HG02588 (cell line): ENCODE data around the gene RGS12.
"Not testable (repeated sequence)": the region's sequence is repeated elsewhere in the genome, so short reads cannot be mapped to it uniquely, and the experiment has no call there.

Source experiments
- ATAC-seq: cut with Tn5 transposase; IDR thresholded peaks from one replicate; pipeline ENCODE4 v1.9.1; 2021; ENCODE audit warnings: mild to moderate bottlenecking, moderate library complexity; ENCODE audit not compliant: unreplicated experiment

The RGS12 gene

DNA sequence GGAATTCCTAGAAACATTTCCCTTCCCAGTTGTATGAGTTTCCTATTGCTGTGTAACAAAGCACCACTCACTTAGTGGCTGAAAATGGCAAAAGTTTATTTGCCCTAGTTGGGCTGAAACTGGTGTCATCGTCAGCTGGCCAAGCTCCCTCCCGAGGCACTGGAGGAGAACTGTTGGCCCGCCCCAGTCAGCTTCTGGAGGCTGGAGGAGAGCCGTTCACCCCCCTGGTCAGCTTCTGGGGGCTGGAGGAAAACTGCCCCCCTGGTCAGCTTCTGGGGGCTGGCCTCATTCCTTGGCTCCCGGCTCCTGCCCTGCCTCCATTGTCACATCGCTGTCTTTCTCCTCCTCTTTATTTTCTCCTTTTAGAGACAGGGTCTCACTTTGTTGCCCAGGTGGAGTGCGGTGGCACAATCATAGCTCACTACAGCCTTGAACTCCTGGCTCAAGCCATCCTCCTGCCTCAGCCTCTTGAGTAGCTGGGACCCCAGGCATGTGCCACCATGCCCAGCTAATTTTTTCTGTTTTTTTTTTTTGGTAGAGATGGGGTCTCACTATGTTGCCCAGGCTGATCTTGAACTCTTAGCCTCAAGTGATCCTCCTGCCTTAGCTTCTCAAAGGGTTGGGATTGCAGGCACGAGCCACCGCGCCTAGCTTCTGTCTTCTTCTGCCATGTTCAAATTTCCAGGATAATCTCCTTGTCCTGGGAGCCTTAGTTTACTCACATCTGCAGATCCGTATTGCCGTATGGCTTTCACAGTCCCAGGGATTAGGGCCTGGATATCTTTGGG, 3.2 kb downstream of the RGS12 start:
- ATAC-seq = no peak

DNA sequence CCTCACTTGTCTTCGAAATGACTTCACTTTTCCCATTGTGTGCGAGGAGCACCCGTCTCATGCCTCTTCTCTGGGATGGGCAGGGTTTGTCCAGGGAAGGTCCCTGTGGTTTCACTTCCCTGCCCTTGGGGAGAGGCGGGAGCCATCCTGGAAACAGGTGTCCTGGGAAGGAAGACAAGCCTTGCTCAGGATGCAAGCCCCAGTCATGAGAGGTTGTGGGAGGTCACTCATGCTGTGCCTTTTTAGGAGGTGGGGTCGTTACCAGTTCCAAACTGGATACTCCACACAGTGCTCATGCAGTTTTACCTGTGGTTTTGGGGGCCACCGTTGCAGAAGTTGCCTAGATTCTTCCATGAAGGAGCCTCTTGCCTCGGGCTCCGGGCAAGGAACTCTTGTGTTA, 3.8 kb downstream of the RGS12 start:
- no peak for ATAC-seq

DNA sequence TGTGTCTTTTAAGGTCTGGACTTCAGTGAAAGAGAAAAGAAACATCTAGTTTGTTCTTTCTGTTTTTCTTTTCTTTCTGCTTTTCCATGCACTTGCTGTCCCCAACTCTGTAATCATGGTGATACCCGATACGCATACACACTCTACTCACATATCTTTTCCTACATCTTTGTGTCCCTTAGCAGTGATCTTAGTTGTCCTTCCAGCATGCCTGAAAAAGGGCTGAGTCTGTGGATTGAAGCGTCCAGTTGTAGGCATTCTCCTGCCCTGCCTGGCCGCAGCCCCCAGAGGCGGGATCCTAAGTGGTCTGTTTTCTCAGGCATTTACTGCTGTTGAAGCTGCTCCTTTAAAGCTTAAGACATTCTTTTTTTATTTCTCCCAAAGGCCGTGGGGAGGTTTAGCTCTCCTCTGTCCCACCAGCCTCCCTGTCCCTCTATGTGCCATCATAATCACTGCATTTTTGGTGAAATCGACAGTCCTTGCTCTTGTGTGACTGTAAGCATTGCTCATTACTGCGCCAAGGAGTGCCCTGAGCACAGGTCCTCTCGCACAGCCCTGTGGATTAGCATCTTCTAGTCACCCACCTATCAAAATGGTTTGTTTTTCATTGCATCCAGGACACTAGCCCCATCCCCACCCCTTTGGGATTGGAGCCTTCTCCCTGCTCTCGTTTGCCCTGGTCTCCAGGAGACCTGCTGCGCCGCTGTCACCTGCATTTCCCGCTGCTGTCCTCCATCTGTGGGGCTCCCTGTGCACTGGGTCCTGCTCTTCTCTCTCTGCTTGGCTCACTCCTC, 4.4 kb downstream of the RGS12 start:
- no peak for ATAC-seq

DNA sequence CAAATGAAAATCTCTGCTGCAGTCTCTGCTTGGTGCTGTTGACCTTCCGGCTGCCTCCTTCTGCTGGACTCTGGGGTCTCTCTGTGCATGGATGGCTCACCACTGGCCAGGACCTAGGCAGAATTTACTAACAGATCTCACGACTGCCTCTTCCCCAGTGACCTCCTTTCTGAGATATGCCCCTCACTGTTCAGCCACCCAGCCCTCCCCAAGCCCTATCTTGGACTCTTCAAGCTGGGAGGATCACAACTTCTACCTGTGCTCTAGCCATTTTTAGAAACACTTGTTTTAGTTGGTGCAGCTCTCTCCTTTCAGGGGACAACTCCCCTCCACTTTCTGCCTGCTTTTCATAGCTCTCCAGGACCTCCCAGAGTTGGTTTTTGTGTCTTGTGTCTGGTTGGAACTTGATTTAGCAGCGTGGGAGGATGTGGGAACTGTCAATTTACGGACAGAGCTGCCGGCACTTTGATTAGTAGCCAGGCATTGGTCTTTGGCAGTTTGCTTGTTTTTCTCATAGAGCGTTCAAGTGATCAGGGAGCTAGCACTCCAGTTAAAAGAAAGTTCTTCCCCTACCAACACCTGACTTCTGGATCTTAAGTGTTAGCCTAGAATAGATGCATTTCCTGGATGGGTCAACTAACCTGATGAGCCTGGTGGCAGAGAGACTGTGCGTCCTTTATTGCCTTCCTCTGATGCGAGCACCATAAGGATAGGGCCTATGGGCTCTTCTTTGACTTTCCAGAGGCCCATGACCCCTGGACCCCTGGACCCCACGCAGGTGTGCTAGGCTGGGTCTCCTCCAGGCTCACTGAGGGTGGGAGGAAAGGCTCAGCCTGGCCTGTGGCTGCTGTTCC, 6.5 kb downstream of the RGS12 start:
- ATAC-seq = no peak

DNA sequence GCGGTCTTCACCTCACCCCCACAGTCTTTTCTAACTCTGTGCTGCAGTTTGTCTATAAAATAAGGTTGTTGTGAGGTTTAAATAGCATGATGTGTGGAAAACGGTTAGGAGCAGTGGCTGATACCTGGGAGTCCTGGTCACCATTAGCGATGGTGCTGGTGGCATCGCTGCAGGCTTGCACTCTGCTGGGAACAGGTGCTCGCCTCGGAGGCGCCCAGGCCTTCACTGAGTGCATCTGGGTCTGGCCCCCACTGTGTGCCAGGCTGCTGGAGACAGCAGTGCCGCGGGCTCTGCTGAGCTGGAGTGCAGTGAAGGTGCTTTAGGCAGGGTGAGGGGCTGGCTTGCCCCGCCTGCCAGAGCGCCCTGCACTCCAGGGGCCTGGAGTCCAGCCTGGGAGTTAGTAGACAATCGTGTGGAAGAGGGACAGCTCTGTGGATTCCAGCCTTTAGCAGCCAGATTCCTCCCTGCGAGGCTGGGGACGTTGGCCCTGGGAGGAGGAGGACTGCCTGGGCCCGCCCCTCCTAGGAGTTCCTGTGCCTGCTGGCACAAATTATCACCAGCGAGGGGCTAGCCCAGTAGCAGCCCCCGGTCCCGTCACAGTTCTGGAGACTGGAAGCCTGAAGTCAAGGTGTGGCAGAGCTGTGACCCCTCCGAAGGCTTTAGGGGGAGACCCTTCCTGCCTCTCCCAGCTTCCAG, 7.3 kb downstream of the RGS12 start:
- no peak for ATAC-seq

DNA sequence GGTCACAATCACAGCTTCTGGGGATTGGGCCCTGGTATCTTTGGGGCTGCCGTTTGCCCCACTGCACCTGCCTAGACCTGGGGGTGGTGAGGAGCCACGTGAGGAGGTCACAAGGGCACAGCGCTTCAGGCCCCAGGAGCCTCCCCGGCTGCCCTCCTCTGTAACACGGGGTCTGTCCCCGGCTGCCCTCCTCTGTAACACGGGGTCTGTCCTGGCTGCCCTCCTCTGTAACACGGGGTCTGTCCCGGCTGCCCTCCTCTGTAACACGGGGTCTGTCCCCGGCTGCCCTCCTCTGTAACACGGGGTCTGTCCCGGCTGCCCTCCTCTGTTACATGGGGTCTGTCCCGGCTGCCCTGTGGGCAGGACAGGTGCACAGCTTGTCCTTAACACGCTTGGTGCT, 8.1 kb downstream of the RGS12 start:
- not testable (repeated sequence) for ATAC-seq

DNA sequence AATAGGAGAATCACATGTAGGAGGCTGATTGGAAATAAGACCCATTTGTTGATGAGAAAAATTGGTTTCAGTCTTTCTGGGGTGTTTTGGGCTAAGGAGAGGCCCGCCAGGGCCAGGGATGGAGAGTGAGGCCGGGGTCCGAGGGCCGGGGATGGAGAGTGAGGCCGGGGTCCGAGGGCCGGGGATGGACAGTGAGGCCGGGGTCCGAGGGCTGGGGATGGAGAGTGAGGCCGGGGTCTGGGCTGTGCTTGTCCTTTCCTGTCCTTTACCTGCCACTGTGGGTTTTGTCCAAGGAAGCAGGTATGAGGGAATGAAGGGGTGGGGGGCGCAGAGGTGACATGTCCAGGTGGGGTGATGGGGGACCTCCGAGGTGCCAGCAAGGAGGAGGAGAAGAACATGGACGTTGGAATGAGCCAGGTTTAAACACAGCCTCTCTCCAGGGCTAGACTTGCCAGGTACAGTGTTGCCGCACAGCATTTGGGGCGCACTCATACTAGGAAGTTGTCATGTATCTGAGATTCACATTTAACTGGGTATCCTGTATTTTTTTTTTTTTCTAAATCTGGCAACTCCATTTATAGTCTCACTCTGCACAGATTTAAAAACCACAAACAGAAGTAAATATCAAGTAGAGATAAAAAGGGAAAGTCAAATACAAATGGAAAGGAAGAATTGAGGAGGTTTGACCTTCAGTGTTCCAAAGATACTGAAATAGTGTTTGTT, 8.8 kb downstream of the RGS12 start:
- no peak for ATAC-seq

DNA sequence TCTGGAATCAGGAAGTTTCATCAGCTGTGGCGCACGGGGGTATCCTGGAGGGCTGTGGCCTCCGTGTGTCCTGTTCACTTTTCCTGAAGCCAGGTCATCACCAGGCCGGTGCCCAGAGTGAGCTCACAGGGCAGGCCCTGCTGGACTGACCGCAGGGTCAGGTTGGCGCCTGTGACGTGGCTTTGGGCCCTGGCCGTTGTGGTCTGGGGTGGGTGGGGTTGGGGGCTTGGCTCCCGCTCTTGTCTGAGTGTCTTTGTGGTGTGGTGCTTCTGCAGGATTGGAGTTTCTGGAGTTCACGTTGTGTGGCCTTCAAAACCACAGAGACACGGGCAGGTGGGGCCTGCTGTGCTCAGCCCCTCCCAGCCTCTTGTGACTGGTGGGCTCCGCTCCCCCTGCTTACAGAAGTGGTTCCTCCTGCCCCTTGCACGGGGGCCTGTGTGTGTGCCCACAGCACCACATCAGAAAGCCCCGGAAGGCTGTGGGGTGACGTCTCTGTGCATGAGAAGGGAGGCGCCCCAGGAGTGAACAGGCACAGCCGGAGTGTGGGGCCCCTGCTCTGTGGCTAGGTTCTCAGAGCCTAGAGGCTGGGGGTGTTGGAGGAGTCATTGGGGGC, 9.5 kb downstream of the RGS12 start:
- no peak for ATAC-seq

DNA sequence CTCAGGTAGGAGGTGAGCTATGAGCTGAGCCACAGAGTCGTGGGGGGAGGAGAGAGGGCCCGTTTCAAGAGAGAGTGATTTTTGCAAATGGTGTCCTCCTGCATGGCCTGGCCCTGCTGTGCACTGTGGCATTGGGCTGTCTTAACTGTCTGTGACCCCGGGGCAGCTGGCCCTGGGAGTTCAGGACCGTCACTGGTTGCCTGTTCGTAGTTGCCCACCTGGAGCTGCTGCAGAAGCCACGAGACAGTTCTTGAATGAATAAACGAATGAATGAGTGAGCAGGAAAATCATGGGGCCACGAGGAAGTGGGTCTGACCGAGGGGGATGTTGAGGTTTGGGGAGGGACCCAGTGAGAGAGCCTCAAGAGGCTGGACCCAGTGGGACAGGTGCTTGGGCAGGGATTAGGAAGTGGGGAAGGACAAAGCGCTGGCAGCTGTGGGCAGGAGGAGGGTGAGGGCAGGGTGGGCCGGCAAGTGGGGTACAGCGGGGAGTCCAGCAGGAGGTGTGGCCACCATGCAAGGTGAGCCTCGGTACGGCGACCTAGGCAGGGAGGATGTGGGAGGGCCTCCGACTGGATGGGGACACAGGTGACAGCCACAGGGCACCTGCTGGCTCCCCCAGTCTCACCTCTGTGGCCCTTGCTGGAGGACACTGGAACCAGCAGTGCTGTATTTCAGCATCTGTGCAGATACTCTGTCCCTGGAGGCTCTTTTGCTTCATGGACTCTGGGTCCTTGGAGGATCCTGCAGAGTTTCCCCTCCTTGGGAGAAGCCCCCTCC, 10.2 kb downstream of the RGS12 start:
- ATAC-seq = no peak

DNA sequence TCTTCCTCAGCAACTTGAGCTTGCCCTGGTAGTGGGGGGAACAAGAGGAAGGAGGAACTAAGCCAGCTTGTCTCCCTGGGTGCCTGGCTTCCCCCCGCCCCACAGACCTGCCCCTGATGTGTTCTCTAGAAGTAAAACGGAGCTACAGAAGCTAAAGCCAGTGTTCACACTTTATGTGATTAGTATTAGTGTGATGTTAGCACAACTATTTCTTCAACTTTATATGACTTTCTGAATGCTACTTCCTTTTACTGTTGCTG, 10.7 kb downstream of the RGS12 start:
- ATAC-seq = no peak

DNA sequence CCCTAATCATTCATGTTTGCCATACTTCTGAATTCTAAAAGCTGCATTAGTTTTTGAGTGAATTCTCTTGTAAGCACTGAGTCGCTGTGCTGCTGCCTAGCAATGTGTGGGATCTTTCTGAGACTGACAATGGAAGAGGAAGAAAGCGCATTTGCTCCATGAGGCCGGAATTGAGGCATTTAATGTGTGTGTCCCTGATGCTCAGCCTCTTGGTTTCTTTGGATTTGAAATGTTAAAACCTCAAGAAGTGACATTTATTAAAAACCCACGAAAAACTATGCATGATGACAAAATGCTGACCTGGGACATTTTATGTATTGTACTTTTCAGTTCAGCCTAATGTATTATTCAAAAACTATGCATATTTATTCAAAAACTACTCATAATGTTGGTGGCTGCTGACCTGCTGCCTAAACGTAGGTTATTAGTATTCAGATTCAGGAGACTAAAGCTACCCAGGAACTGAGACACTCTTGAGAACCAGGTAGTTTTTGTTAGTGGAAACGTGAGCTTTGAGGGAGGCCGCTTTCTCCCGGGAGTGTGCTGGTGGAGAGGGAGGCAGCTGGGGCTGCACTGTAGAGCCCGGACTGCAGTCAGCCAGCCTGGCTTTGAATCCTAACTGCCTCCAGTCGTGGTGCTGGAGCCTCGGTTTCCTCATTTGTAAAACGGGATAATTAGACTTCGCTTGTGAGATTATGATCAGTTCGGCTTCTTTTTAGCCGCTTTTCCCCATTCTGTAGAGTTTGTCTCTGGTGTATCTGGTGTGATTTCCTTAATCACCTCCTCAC, 11.3 kb downstream of the RGS12 start:
- no peak for ATAC-seq

DNA sequence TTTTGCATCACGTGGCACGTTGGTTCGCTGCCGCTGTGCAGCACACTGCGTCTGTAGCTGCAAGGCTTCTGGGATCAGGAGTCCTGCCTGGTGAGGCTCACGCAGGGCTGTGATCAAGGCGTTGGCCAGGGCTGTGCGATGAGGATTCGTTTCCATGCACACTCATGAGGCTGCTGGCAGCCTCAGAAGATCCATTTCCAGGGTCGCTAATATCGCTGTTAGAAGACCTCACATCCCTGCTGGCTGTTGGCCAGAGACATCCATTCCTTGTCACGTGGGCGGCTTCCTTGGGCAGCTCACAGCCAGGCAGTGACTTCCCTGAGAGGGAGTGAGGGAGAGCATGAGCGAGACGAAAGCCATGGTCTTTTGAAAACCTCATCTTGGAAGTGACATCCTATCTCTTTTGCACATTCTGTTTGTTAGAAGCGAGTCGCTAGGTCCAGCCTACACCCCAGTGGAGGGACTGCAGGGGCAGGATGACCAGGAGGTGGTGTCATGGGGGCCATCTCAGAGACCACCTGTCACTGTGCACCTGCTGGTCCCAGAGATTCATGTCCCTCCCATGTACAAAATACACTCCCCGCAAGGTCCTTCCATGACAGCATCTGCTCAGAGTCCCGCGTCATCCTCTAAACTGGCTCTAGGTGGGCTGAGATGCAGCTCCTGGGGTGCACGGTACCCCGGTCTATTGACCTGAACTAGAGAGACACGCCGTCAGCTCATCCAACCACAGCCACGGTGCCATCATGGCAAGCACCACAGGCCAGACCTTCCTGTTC, 12.2 kb downstream of the RGS12 start:
- no peak for ATAC-seq

DNA sequence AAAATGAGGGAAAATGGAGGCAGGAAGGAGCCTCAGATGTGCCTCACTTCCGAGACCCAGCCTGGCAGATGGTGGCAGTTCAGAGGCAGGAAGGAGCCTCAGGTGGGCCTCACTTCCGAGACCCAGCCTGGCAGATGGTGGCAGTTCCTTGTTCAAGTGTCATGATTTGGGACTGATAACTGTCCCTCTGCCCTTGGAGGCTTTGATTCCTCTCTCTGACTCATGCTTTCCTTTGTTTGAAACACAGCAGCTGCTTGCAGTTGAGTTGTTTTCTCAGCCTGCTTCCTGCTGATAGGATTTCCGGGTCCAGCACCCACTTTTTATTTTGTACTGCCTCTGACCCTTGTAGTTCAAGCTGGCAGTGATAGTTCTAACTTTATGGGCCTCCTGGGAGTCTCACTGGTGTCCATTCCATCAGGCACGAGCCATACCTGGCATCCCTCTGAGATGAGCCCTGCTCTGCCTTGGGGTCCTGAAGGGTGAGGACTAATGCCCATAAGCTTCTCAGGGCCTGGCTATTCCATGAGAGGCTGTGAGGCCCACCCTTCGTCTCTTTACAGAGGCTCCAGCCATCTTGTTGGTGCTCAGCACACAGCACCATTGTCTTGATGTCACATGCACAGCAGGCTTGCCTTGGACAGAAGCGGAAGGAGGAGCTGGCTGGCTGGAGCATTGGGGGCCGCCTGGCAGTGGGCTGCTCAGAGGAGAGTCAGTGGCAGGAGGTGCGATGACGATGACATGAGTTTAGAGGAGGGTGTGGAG, 13.0 kb downstream of the RGS12 start:
- ATAC-seq = no peak

DNA sequence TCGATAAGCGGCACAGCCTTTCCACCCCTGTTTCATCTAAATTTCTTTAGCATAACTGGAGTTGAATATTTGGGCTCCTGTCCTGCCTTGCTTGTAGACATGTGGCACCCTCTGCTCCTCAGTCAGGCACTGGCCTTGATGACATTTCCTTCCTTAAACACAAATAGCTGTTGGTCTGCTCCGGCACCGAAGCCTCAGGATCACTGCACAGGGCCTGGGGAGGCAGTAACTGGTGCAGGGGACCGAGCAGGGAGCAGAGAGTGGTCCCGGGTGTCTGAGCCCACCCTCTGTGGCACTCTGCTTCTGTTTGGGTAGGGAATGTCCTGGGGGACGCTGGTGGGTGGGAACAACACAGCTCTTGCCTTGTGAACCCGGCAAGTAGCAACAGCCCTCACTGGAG, 13.6 kb downstream of the RGS12 start:
- no peak for ATAC-seq

DNA sequence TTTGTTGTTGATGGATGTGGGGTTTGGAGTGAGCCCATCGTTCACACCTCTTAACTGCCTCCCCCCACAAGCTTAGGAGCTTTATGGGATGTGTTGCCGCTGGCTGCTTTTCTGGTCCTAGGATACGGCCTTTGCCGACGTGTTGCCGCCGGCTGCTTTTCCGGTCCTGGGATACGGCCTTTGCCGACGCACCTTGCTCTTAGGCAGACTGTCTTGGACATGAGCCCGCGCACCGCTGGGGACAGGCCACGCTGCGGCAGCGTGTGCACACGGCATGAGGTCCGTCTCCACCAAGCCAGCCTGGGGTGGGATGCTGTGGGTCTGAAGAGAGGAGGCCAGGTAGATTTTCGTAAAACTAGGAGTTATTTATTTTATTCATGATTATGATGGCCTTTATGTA, 14.2 kb downstream of the RGS12 start:
- ATAC-seq = no peak

DNA sequence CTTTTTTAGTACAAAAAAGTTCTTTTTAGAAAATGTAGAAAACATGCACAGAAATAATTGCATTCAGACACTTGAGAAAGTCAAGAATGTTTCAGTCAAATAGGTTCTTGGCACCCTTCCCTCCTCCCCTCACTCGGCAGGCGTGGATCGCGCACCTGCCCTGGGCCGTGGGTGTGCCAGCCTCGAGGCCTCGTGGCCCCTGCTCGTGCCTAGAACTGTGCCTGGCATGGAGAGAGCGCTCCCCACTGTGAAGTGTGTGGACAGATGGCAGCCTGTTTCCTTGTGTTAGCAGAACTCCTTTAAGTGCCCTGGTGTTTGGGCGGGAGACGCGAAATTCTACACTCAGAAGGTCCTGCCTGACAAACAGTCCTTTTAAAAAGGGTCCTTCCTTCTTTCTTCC, 14.7 kb downstream of the RGS12 start:
- ATAC-seq = no peak
